ENCODE measurements around the gene LARGE2. TPM values are rescaled to one million over a fixed set of nuclear protein-coding genes. Genes with fewer than 3 reads are reported as not detected.

Gene LARGE2
- total RNA-seq, 1 donor from 2014 or later = not detected

DNA sequence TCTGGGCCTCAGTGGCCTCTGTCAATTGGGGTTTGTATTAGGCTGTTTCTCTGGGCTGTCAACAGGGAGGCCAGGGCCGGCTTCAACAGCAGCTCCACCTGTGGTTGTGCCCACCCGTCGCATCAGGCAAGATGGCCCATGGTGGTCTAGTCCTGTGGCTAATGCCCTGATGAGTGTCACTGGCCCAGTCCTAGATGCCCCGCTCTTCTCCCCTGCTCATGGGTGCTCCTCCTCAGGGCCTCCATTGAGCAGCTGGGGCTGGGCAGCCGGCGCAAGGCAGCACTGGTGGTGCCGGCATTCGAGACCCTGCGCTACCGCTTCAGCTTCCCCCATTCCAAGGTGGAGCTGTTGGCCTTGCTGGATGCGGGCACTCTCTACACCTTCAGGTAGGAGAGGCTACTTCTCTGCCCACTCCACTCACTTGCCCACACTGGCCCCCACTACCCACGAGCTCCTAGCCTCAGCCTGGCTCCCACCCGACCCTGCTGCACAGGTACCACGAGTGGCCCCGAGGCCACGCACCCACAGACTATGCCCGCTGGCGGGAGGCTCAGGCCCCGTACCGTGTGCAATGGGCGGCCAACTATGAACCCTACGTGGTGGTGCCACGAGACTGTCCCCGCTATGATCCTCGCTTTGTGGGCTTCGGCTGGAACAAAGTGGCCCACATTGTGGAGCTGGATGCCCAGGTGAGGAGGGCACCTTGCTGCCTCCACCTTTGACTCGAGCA lies 5.4 kb downstream of the LARGE2 start:
- no peak for DNase-seq (ENCODE audit: extremely low read depth, low read depth, low spot score)

DNA sequence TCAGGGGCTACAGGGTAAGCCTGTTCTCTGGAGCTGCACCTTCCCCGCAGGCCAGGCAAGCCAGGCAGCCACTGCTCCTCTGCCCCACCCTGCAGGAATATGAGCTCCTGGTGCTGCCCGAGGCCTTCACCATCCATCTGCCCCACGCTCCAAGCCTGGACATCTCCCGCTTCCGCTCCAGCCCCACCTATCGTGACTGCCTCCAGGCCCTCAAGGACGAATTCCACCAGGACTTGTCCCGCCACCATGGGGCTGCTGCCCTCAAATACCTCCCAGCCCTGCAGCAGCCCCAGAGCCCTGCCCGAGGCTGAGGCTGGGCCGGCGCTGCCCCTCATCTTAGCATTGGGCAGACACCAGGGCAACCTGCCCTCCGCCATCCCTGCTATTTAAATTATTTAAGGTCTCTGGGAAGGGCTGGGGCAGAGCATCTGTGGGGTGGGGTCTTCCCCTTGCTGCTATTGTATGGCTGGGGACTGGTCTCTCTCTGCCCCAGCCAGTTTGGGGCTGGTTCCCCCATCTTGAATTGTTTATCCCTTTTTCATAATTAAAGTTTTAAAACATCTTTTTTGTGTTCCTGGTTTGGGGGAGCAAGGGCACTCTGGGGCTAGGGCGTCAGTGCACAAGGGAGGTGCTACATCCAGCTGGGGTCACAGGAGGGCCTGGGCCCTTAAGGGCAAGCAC lies 6.2 kb downstream of the LARGE2 start:
- no peak for DNase-seq (ENCODE audit: extremely low read depth, low read depth, low spot score)

DNA sequence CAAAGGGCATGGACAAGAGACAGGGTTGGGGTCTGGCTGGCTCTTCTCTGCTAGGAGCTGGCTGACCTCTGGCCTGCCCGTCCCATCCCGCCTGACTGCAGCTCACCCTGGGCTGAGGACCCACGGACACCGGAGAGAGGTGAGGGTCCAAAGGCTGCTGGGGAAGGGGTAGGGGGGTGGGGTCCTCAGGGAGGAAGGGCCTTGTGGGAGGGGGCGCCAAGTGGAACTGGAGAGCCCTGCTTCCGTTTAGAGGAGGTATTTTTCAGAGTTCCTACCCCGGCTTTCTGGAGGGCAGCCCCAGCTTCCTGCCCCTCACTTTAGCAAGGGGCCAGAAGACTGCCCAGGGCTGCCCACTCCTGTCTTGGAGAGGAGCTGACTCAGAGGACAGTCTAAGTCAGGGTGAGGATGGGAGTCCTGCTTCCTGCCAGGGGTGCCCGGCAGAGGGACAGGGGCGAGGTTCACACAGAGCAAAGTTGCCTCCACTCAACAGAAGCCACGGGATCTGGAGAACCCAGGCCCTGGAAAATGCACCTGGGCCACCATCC lies 7.1 kb downstream of the LARGE2 start:
- no peak for DNase-seq (ENCODE audit: extremely low read depth, low read depth, low spot score)

DNA sequence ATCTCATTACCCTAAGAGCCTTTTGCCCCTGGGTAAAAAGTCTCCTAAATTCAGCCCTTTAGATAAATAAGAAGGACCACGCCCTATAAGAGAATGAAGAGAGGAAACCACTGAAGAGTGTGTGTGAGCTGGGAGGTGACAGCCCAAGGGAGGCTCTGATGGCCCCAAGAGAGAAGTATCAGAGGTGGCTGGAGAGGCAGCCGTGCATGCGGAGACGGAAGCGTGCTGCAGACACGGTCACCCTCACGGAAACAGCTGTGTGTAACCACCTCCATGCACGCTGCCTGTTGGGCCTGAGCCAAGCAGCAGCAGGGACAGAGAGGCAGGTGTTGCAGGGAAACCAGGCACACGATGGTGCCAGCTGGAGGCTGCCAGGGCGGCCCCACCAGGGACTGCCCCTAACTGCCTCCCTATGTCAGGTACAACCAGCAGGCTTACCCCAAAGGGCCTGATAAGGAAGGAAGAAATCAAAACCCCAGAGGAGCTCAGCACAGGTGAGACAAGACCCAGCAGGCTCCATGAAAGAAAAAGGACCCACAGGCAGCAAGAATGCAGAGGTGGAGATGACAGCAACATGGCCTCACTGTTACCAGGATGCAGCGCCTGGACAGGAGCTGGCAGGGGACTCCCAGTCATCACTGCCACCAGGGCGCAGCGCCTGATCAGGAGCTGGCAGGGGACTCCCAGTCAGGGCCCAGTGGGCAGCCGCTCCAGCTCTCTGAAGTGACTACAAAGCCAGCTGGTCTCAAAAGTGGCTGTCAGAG lies 7.8 kb downstream of the LARGE2 start:
- no peak for DNase-seq (ENCODE audit: extremely low read depth, low read depth, low spot score)

DNA sequence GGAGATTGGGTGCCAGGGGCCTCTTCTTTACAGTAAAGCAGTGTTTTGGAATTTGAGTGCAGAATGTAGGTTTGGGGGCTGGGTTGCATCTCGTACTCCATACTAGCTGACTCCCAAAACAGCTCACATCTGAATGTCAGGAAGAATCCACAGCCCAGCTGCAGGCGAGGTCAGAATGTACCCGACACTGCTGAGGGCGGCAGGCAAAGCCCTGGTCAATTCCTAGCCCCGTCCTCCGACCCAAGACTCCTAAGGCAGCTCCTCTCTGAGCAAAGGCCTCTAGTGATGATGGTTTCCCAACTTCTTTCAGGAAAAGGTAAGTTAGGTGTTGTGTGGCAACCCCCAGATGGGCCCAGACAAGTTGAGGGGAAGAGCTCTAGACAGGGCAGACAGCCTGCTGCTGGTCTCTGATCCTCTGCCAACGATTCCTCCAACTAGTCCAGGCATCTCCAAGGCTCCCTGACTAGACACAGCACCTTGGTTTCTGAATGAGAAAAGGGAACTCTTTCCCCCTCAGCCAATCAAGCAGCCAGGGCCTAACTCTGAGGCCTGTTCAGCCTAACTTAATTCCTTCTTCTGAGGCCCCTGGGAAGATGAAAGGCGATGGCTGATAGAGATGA lies 8.6 kb downstream of the LARGE2 start:
- DNase-seq (ENCODE audit: extremely low read depth, low read depth, low spot score) = no peak

DNA sequence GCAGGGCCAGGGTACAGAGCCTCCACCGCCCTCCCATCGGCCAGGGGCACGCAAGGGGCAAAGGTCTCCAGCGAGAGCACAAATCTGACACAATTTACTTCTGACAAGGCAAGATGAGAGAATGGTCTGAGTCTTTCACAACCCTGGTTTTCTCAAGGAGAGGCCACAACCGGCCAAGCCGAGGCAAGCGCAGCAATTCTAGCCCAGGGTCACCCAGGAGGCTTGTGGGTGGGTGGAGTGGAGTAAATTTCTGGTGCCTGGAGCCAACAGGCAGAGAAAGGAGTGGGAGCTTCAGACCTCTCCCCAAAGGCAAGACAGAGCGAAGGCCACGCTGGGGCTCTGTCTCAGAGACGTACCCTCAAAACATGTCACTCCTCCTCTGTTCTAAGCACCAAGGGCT lies 9.3 kb downstream of the LARGE2 start:
- DNase-seq (ENCODE audit: extremely low read depth, low read depth, low spot score) = no peak

DNA sequence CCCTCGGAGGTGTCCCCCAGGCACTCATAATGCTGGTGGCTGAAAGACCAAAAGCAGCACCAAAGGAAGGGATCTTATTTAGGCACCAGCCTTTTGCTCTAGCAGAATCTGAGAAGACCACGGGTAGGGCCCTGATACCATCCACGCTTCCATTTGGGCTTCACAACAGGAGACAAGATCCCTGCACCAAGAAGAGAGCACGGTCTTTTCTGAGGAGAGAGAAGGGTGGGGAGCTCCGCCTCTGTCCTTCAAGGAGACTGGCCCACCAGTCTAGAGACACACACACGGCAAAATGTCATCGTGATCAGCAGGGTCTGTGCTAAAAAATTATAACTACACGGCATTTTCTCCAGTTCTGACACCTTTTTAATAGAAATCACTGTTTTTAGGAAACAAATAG lies 9.8 kb downstream of the LARGE2 start:
- no peak for DNase-seq (ENCODE audit: extremely low read depth, low read depth, low spot score)

DNA sequence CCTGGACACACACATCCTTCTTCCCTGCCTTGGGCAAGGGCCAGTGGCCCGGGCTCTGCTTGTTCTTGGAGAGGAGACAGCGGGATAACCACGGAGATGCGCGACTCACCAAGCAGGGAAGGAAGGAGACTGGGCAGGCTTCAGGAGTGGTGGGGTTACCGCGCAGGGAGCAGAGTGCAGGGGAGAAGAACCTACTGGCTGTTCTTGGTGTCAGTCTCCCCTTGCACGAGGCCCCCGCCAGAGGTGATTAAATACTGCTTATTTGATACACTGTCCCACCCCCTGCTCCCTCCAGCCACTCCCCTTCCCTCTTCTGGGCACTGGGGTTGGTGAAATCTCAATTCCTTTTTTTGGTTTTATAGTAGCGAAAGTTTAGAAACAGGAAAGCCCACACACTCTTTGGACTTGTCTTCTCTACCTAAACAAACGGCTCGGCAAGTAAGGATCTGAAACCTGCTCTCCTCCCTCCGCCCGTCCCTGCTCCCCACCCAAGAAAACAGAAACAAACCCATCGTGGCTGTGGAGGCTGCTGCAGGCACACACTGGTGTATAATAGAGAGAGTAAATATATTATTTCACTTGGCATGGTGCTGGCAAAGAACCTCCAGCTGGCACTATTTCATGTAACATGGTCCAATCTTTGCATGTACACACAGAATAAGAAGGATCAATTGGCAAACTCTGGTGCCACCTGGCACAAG lies 10.8 kb downstream of the LARGE2 start:
- no peak for DNase-seq (ENCODE audit: extremely low read depth, low read depth, low spot score)

DNA sequence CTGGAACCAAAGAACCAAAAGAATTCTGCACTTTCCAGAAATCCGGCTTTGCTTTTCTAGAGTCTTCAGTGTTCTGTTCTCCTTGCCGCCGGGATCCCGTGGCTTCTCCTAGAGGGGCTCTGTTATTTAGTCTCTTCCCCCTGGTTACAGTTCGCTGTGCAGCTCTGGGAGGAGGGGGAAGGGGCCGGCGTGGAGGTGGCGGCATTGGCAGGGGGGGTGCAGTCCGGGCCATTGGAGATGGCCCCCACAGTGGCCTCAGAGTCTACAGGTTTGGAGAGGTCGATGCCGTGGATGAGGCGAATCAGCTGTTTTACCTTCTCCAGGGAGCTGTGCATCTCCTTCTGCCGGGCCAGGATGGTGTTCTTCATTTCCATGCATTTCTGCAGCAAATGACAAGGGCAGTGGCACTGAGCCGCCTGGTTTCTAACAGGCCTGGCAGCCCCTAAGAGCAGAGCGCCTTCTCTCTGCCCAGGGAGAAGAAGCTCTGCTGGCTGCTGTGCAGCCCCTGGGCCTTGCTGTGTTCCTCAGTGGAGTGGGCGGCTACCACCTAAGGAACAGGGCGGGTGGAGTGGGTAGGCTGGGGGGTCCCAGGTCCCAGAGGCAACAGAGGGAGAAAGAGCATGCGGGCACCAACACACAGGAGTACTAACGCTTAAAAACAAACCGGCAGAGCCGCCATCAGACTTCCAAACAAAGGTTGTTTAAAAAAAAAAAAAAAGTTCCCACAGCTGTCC lies 11.6 kb downstream of the LARGE2 start:
- no peak for DNase-seq (ENCODE audit: extremely low read depth, low read depth, low spot score)

DNA sequence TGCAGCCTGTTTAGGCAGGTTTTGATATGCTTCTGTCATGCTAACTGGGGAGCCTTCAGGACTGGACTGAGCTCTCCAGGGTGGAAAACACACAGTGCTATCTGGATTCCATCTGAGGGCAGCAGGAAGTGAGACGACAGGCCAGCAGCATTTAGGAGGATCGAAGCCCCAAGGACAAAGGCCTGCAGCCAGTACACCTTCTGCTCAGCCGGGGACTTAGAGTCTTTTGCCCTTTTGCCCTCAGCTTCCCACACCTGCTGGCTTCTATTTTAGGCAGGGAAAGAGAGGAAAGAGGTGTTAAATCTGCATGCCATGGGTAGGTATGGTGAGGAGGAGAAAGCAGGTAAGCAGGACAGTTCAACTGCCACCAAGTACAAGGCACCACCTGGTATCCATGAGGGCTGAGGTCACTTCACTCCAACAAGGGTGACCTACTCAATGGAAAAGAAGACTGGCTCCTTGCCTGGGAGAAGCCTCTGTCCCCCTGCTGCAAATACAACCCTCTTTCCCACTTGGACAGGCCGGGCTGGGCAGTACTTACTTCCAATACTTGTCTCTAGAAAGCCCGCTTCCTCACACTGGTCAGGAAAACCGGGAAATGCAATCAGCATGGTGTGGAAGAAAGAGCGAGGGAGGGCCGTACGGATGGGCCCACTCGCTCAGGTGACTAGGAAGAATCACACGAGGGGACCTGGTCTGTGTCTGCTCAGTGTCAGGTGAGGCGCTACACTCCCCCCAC lies 12.3 kb downstream of the LARGE2 start:
- no peak for DNase-seq (ENCODE audit: extremely low read depth, low read depth, low spot score)

DNA sequence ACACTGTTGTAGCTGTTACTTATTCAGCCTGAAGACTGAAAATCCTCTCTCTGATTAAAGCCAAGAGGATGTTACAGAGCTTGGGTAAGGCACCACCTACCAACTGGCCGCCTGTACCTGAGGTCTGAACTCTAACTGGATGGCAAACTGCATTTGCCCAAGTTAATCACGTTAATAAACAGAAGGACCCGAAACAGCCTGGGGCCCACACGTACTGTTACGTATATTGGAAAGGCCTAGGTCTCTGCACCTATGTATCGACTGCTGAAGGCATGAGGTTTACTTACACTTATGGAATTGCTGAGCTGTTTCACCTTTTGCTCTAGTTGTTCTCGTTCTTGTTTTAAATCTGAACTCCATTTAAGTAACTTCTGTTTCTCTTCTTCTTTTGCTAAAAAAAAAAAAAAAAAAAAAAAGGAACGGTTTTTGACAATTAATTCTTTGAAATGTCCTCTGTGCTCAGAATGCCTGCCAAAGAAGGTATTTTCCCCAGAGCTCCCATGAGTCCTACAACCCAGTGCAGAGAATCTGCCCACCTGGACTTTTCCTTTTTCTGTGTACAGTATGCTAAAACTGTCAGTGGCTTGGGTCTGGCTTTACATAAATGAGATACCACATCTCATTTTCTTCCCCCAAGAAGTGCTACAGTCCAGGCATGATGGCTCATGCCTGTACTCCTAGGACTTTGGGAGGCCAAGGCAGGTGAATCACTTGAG lies 13.1 kb downstream of the LARGE2 start:
- no peak for DNase-seq (ENCODE audit: extremely low read depth, low read depth, low spot score)

DNA sequence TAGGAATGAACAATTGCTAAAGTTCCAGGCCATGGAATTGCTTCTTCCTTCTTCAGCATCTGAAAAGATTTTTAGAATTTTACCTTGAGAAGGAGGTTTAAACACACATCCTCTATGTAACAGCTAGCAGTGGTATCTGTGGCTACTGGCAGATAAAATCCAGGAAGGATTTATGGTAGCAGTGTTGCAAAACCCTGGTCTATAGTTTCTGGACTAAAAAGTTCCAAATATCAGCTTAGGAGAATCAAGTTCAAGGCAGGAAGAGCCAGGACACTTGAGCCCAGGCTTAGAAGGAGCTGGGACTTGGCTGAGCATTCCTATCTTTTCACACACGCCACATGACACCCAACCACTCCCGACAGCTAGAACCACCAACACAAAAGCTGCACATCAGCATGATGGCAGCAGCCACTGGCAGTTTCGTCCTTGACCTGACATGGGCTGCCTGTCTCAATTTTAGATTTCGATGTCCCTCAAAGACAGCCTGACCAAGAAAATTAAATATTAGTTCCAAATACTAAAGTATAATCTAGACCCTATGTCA lies 14.1 kb downstream of the LARGE2 start:
- DNase-seq (ENCODE audit: extremely low read depth, low read depth, low spot score) = no peak

DNA sequence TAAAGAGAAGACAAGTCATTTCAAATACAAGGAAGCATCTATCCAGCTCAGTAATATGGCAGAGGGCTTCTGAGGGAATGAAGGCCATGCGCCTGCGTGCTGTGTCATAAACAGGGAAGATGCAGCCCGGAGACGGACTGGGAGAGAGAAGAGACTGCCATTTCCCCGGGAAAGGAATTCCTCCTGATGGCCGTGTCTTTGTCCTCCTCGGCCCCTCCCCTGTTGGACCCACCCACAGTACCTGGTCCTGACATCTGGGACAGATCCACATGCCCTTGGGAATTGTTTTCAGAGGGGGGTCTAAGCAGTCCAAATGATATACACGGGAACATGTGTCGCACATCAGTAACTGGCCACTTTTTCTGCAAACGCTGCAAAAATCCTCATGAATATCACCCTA lies 15.5 kb downstream of the LARGE2 start:
- DNase-seq (ENCODE audit: extremely low read depth, low read depth, low spot score) = no peak

DNA sequence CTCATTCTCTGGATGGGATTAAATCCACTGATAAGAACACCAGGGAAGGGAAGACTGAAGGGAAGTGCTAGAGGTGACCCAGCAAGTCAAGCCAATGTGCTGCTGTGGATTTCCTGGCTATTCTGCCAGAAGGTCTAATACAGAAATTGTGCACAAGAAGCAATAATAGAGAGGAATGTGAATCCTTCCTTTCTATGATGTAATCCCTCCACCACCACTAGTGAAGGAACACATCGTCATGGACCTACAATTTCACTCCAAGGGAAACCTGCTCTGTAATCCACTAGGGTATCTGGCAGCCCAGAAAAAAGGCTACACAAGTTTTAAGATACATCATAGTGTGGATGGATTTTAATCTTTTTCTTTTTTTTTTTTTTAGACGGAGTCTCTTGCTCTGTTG lies 17.4 kb downstream of the LARGE2 start:
- DNase-seq (ENCODE audit: extremely low read depth, low read depth, low spot score) = no peak

DNA sequence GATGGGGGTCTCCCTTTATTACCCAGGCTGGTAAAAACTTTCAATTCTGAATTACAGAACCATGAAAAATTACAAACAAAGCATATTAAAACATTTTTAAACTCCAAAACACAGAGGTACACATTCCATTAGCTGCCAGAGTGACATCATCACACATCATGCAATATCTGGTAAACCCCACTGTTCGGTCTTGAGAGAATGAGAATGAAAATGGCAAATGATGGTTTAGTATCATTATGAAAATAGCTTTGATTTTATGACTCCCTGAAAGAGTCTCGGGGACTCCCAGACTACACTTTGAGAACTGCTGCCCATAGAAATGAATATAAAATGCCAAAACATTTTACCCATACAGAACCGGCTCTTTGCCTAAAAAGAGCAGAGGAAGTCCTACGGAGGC lies 18.8 kb downstream of the LARGE2 start:
- DNase-seq (ENCODE audit: extremely low read depth, low read depth, low spot score) = no peak

DNA sequence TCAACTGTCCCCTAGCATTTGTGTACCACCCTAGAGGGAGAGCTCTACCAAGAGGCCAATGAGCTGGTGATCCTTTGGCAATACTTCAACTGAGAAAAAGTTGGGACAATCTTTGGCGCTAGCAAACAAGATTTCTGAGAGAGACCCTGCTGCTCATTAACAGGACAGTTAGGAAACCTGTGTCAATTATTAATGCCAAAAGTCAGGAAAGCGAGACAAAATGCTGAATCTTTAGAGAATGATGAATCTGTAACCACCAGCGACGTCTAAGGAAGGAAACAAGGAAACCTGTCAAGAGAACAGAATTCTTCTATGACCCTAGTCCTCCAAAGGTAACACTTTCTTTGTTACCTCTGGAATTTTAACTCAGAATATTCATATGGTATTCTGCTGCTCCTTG lies 19.9 kb downstream of the LARGE2 start:
- DNase-seq (ENCODE audit: extremely low read depth, low read depth, low spot score) = no peak

DNA sequence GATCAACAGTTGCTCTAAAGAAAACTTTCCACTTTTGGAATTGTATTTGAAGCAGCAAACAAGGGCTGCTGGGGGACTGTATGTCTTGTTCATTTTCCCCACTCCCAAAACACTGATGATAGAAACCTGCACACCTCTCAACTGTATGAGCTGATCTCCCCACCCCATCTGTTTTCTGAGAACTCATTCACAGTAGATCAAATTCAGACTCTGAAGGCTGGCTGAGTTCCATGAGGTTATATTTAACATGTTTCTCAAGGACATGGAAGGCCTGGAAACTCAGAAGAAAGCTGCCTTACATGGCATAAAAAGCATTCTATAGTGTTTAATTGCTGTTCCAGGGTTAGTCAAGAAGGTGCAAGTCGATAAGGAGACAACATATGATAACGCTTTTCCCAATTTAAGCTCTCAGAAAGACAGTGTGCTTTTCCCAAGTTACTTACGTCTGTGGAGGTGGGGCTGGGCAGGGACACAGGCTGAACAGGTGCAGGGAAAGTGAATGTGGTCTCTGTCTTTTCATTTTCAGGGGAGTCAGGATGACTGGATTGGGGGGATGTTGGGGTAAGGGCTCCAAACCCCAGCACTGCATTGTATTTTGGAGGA lies 23.0 kb downstream of the LARGE2 start:
- DNase-seq (ENCODE audit: extremely low read depth, low read depth, low spot score) = no peak

DNA sequence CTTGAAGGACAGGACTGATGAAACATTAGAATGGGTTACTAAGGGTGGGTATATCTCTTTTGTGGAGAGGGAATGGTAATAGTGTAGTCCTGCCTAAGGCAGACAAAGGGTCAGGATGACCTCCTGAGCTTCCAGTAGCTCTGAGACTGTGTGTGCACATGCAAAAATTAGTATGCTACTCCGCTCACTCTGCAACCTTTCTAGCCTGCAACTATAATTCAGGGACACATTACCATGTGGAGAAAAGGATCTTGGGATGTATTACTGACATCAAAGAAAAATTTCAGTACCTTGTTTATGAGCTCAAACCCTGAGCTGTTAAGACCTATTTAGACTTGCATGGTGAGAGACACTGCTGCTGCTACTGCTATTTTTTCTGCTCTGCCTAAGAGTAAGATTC lies 25.4 kb downstream of the LARGE2 start:
- DNase-seq (ENCODE audit: extremely low read depth, low read depth, low spot score) = no peak
